Endodermal cell (in vitro differentiated cells): Measurements from ENCODE around the gene RIMKLB. TPM values are rescaled to one million over a fixed set of nuclear protein-coding genes. Genes with fewer than 3 reads are reported as not detected.

ENCODE experiments used
- DNase-seq: peaks from one replicate; pipeline ENCODE4 v3.0.0-alpha.2; 2017
- H3K27ac ChIP-seq: 2 replicates; pipeline ENCODE4 v1.5.1; 2013; ENCODE audit warnings: mild to moderate bottlenecking, low read depth, low read length, moderate library complexity
- H3K27me3 ChIP-seq: 2 replicates; pipeline ENCODE4 v1.6.1; 2013; ENCODE audit warnings: mild to moderate bottlenecking, low read length, moderate library complexity; ENCODE audit not compliant: insufficient read depth, control insufficient read depth, poor library complexity, severe bottlenecking
- H3K36me3 ChIP-seq: 2 replicates; pipeline ENCODE4 v1.7.0; 2013; ENCODE audit warnings: mild to moderate bottlenecking, low read length, moderate library complexity; ENCODE audit not compliant: control insufficient read depth, insufficient read depth
- H3K4me1 ChIP-seq: one replicate; pipeline ENCODE4 v1.7.0; 2013; ENCODE audit warnings: low read length; ENCODE audit not compliant: control insufficient read depth, insufficient read depth
- H3K4me3 ChIP-seq: 2 replicates; pipeline ENCODE4 v1.5.1; 2013; ENCODE audit warnings: mild to moderate bottlenecking, low read length, moderate library complexity
- H3K9ac ChIP-seq: 2 replicates; pipeline ENCODE4 v1.6.1; 2013; ENCODE audit warnings: mild to moderate bottlenecking, low read length, moderate library complexity; ENCODE audit not compliant: poor library complexity, severe bottlenecking; ENCODE audit errors: extremely low read depth
- H3K9me3 ChIP-seq: 2 replicates; pipeline ENCODE4 v1.6.1; 2013; ENCODE audit warnings: mild to moderate bottlenecking, low read length, moderate library complexity; ENCODE audit not compliant: control insufficient read depth
- H3K27ac Mint-ChIP-seq: 2 replicates; pipeline ENCODE4 v1.8.0; 2020; ENCODE audit warnings: mixed read lengths
- H3K27me3 Mint-ChIP-seq: 2 replicates; pipeline ENCODE4 v1.8.0; 2021; ENCODE audit warnings: mild to moderate bottlenecking, mixed read lengths; ENCODE audit not compliant: insufficient read depth
- H3K36me3 Mint-ChIP-seq: 2 replicates; pipeline ENCODE4 v1.8.0; 2020; ENCODE audit warnings: low read depth, mixed read lengths
- H3K4me1 Mint-ChIP-seq: 2 replicates; pipeline ENCODE4 v1.8.0; 2020; ENCODE audit warnings: mixed read lengths
- H3K4me3 Mint-ChIP-seq: 2 replicates; pipeline ENCODE4 v1.8.0; 2020; ENCODE audit warnings: mild to moderate bottlenecking, moderate library complexity, mixed read lengths
- H3K9me3 Mint-ChIP-seq: 2 replicates; pipeline ENCODE4 v1.8.0; 2020; ENCODE audit warnings: mild to moderate bottlenecking, mixed read lengths
- WGBS, 2 experiments: methylation state at CpG; one replicate each; pipeline versions ENCODE4 v1.1.5 to v1.1.7; 2013; ENCODE audit warnings: missing lambda C conversion rate in 2 of 2, mixed read lengths in 1 of 2; ENCODE audit not compliant: insufficient coverage in 1 of 2, insufficient read length in 1 of 2; 5-methylcytosine and 5-hydroxymethylcytosine counted together
- total RNA-seq, 2 donors: library from RNA; stranded (reverse); fragmentation: NEBNext Ultra II Directional in 1 of 2; extraction: Animal tissue kit (Norgen Biotek cat#: 25700) in 1 of 2; gene quantifications; 2 replicates in 1 of 2; 3 replicates in 1 of 2; pipeline ENCODE4 v1.2.1, GENCODE V29; 2021
- TF ChIP-seq, protein P1 (sequence below): fragments of 200-600 bp; sonication (generic); conservative IDR thresholded peaks from 2 replicates; pipeline ENCODE4 v1.5.0; 2021; ENCODE audit warnings: antibody characterized with exemption, mild to moderate bottlenecking

Gene RIMKLB
- total RNA-seq, 2 donors from 2014 or later: 85.3 to 180 TPM

DNA sequence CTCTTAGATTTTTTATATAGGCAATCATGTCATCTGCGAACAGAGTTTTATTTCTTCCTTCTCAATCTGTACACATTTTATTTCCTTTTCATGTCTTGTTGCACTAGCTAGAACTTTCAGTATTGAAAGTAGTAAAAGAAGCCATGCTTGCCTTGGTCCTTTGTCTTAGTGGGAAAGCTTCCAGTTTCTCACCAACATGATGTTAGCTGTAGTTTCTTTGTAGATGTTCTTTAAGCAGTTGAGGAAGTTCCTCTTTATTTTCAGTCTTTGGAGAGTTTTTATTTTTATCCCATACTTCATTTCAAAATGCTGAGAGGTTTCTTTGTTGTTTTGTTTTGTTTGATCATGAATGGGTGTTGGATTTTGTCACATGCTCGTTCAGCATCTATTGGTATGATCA is 12.7 kb upstream of the RIMKLB start:
- Mint-ChIP-seq H3K9me3 (peaks cover 3% of the 10 kb centered on the region), H3K27me3 (no peaks in the 10 kb centered on the region), H3K27ac (no peak overlapping the region), H3K4me1 (peaks cover 23% of the 10 kb centered on the region), H3K36me3 (peaks cover 2% of the 10 kb centered on the region), H3K4me3 (no peak overlapping the region)
- DNase-seq: no peak
- TF ChIP-seq, protein P1, sequence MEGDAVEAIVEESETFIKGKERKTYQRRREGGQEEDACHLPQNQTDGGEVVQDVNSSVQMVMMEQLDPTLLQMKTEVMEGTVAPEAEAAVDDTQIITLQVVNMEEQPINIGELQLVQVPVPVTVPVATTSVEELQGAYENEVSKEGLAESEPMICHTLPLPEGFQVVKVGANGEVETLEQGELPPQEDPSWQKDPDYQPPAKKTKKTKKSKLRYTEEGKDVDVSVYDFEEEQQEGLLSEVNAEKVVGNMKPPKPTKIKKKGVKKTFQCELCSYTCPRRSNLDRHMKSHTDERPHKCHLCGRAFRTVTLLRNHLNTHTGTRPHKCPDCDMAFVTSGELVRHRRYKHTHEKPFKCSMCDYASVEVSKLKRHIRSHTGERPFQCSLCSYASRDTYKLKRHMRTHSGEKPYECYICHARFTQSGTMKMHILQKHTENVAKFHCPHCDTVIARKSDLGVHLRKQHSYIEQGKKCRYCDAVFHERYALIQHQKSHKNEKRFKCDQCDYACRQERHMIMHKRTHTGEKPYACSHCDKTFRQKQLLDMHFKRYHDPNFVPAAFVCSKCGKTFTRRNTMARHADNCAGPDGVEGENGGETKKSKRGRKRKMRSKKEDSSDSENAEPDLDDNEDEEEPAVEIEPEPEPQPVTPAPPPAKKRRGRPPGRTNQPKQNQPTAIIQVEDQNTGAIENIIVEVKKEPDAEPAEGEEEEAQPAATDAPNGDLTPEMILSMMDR: no peak
- H3K4me3 ChIP-seq: no peak overlapping the region
- no peaks in the 10 kb centered on the region for H3K27me3 ChIP-seq
- H3K4me1 ChIP-seq: peaks cover 10% of the 10 kb centered on the region
- no peak overlapping the region for H3K27ac ChIP-seq
- no peak overlapping the region for H3K9ac ChIP-seq
- H3K9me3 ChIP-seq: no peaks in the 10 kb centered on the region
- WGBS, 2 experiments: 92 to 100% methylated on average over 1 of the region's 2 CpGs
- H3K36me3 ChIP-seq: no peaks in the 10 kb centered on the region

DNA sequence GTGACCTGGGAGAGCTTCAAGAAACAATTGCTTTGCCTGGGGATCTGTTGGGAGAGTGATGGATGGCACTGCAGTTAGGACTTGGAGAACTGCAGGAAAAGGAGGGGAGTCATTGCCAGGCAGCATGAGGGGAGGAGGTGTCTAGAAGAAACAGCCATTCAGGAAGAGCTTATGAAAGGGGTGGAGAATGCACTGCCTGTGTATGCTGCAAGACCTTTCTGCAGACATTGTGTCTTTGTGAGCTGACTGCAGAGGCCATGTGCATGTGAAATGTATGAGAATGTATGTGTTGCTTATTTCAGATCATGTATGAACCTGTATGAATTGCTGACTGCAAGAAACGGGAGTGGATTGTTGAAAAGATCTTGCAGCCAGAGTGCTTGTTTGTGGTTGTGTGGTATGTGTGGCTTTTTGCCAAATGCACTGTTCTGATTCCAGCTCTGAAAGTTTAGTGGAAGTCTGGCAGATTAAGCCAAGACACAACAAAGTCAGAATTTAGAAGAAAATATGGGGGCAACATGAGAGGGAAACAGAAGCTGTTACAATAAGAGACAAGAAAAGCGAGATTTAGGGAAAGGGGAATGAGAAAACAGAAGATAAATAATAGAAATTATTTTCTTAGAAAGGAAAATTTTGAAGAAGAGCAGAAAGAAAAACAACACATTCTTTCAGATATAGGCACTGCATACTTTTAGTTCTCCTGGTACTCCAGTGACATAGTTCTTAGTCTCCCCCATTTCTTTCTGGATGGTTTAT is 9.8 kb upstream of the RIMKLB start:
- Histone ChIP-seq H3K27ac (peak overlapping the region; percentile 42), H3K36me3 (no peaks in the 10 kb centered on the region), H3K27me3 (no peaks in the 10 kb centered on the region), H3K9me3 (no peaks in the 10 kb centered on the region), H3K4me3 (no peak overlapping the region), H3K9ac (no peak overlapping the region), H3K4me1 (no peaks in the 10 kb centered on the region)
- TF ChIP-seq, protein P1: no peak
- peak; percentile 82 for DNase-seq
- H3K4me3 Mint-ChIP-seq: no peak overlapping the region
- H3K9me3 Mint-ChIP-seq: peaks cover 3% of the 10 kb centered on the region
- H3K27ac Mint-ChIP-seq: no peak overlapping the region
- H3K36me3 Mint-ChIP-seq: peaks cover 2% of the 10 kb centered on the region
- peaks cover 24% of the 10 kb centered on the region for H3K4me1 Mint-ChIP-seq
- WGBS, 2 experiments: 82 to 100% methylated on average over 2 of the region's 2 CpGs
- no peaks in the 10 kb centered on the region for H3K27me3 Mint-ChIP-seq

DNA sequence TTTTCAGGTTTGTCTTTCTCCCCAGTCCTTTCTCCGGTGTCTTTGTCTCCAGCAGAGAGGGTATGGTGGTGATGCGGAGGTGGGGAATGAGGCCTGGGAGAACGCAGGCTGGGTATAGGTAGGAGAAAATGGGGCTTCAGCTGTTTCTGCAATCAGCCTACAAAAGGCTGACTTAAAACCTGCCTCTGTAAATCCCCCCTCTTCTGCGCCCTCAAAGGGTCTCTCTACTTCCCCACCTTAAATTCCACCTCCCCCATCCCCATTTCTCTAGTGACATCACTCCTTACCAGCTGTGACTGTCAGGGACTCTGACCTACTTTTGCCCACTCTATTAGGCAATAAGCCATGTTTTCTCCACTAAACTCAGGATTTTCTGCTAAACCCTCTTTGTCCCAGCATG is 8.1 kb upstream of the RIMKLB start:
- no peak overlapping the region for H3K27ac ChIP-seq
- no peaks in the 10 kb centered on the region for H3K4me1 ChIP-seq
- H3K9me3 Mint-ChIP-seq: peaks cover 3% of the 10 kb centered on the region
- no peaks in the 10 kb centered on the region for H3K27me3 ChIP-seq
- no peaks in the 10 kb centered on the region for H3K36me3 Mint-ChIP-seq
- no peaks in the 10 kb centered on the region for H3K36me3 ChIP-seq
- no peaks in the 10 kb centered on the region for H3K27me3 Mint-ChIP-seq
- no peak overlapping the region for H3K4me3 Mint-ChIP-seq
- TF ChIP-seq, protein P1: no peak
- peak; percentile 79 for DNase-seq
- no peak overlapping the region for H3K9ac ChIP-seq
- WGBS, 2 experiments: 43 to 57% methylated on average over 1 to 4 of the region's 4 CpGs
- peaks cover 26% of the 10 kb centered on the region for H3K4me1 Mint-ChIP-seq
- peak overlapping the region; percentile 62 for H3K27ac Mint-ChIP-seq
- no peaks in the 10 kb centered on the region for H3K9me3 ChIP-seq
- H3K4me3 ChIP-seq: no peak overlapping the region
